Measurements from ENCODE around the gene FCRL5. TPM values are rescaled to one million over a fixed set of nuclear protein-coding genes. Genes with fewer than 3 reads are reported as not detected.

FCRL5 gene
- total RNA-seq, 2 experiments from 2014 or later, result 44.8 to 73.5 TPM

DNA sequence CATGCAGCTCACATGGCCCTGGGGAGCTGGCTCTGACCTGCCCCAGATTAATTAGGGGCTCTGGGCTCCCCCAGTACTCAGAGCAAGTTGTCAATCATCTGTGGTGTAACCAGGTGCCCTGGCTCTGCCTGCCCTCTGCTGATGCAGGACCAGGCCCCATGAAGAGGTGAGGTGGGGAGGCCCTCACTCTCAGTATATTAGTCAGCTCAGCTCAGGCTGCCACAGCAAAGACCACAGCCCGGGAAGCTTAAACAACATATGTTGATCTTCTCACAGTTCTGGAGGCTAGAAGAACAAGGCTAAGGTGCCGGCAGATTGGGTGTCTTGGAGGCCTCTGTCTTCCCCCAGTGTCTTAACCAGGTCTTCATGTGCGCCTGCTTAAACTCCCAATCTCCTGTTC lies 66.5 kb downstream of the FCRL5 start:
- CTCF ChIA-PET (ENCODE audit: unreplicated experiment), result no interaction called here
- no peaks in the 10 kb centered on the region for H3K79me2 ChIP-seq (ENCODE audit: insufficient read depth, low read depth, low read length)
- intact Hi-C loops (cut with micrococcal nuclease; ENCODE audit: unreplicated experiment), result no loop called here

DNA sequence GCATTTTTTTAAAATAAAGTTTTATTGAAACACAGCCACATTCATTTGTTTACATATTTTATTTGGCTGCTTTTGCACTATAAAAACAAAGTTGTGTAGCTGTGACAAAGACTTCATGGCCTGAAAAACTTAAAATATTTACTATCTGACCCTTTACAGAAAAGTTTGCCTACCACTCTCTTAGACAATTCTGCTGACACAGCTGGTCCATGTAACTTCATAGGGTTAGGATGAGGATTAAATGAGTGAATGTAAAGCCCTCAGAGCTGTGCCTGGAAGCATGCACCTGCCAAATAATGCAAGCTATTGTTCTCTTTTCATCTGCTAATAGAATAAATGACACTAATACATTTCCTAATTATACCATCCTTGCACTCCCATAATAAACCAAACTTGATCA lies 67.7 kb downstream of the FCRL5 start:
- no peak overlapping the region for H3K4me3 ChIP-seq (ENCODE audit: low read depth, low read length, poor library complexity, severe bottlenecking)
- no peak overlapping the region for H3K4me2 ChIP-seq (ENCODE audit: low read length)
- H3K79me2 ChIP-seq (ENCODE audit: insufficient read depth, low read depth, low read length), result no peaks in the 10 kb centered on the region
- H3K9me3 ChIP-seq (ENCODE audit: low read length), result no peaks in the 10 kb centered on the region
- no peak overlapping the region for H2AFZ ChIP-seq (ENCODE audit: low read length)
- no peak overlapping the region for H3K27ac ChIP-seq (ENCODE audit: low read depth, low read length, poor library complexity, severe bottlenecking)
- POLR2A ChIA-PET, result interaction anchor here (0.7 to 1.6 kb wide), 2 partner anchors 35 to 196 kb away, joined by 3 to 5 read pairs; no protein-coding TSS in a partner anchor
- no peaks in the 10 kb centered on the region for H3K9me2 ChIP-seq (ENCODE audit: insufficient read depth, low read length)
- TF ChIP-seq, protein P1, sequence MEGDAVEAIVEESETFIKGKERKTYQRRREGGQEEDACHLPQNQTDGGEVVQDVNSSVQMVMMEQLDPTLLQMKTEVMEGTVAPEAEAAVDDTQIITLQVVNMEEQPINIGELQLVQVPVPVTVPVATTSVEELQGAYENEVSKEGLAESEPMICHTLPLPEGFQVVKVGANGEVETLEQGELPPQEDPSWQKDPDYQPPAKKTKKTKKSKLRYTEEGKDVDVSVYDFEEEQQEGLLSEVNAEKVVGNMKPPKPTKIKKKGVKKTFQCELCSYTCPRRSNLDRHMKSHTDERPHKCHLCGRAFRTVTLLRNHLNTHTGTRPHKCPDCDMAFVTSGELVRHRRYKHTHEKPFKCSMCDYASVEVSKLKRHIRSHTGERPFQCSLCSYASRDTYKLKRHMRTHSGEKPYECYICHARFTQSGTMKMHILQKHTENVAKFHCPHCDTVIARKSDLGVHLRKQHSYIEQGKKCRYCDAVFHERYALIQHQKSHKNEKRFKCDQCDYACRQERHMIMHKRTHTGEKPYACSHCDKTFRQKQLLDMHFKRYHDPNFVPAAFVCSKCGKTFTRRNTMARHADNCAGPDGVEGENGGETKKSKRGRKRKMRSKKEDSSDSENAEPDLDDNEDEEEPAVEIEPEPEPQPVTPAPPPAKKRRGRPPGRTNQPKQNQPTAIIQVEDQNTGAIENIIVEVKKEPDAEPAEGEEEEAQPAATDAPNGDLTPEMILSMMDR (conservative IDR thresholded peaks at IDR 0.05; ENCODE audit: low read length), result no peak
- no peak for TF ChIP-seq EZH2phosphoT487 (IDR thresholded peaks at IDR 0.05; ENCODE audit: borderline replicate concordance, low read depth, low read length)
- no peaks in the 10 kb centered on the region for H3K4me1 ChIP-seq (ENCODE audit: insufficient read depth, low read length, poor library complexity, severe bottlenecking)
- no peaks in the 10 kb centered on the region for H3K36me3 ChIP-seq (ENCODE audit: insufficient read depth, low read length)
- intact Hi-C loops (cut with micrococcal nuclease; ENCODE audit: unreplicated experiment), result no loop called here
- BruUV-seq (replicated peaks), result no TSS peak
- DNase-seq (ENCODE audit: low spot score), result no peak
- CTCF ChIA-PET (ENCODE audit: unreplicated experiment), result no interaction called here
- no peaks in the 10 kb centered on the region for H4K20me1 ChIP-seq (ENCODE audit: insufficient read depth, low read length)

More for the DNA sequence above, 66.5 kb downstream of the FCRL5 start:
- no peak overlapping the region for H2AFZ ChIP-seq (ENCODE audit: low read length)
- no peaks in the 10 kb centered on the region for H4K20me1 ChIP-seq (ENCODE audit: insufficient read depth, low read length)
- POLR2A ChIA-PET, result no interaction called here
- H3K4me3 ChIP-seq (ENCODE audit: low read depth, low read length, poor library complexity, severe bottlenecking), result no peak overlapping the region
- H3K4me1 ChIP-seq (ENCODE audit: insufficient read depth, low read length, poor library complexity, severe bottlenecking), result no peaks in the 10 kb centered on the region
- H3K36me3 ChIP-seq (ENCODE audit: insufficient read depth, low read length), result no peaks in the 10 kb centered on the region
- no peak overlapping the region for H3K27ac ChIP-seq (ENCODE audit: low read depth, low read length, poor library complexity, severe bottlenecking)
- no peak for TF ChIP-seq EZH2phosphoT487 (IDR thresholded peaks at IDR 0.05; ENCODE audit: borderline replicate concordance, low read depth, low read length)
- TF ChIP-seq, protein P1 (conservative IDR thresholded peaks at IDR 0.05; ENCODE audit: low read length), result no peak
- H3K9me2 ChIP-seq (ENCODE audit: insufficient read depth, low read length), result no peaks in the 10 kb centered on the region
- no peaks in the 10 kb centered on the region for H3K9me3 ChIP-seq (ENCODE audit: low read length)
- no peak for DNase-seq (ENCODE audit: low spot score)
- no TSS peak for BruUV-seq (replicated peaks)
- H3K4me2 ChIP-seq (ENCODE audit: low read length), result no peak overlapping the region

DNA sequence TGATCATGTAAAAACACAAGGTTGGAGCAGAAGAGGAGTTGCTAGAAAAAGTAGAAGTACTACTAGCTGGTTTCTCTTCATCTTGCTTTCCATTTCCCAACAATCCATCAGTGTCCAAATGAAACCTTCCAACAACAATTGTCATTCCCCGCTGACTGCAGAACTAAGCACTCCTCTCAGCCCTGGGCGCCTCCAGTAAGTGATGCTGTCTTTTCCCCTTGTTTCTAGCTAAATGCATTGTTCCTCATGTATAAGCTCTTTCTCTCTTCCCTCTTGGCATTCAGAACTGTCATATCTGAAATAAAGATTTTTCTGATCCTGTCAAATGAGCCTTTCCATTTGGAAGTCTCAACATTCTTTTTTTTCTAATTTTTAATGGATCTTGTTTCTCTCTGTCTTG lies 68.7 kb downstream of the FCRL5 start:
- H3K4me1 ChIP-seq (ENCODE audit: insufficient read depth, low read length, poor library complexity, severe bottlenecking), result no peaks in the 10 kb centered on the region
- ChIA-PET POLR2A (interaction anchor here (0.7 to 1.6 kb wide), 2 partner anchors 35 to 630 kb away, joined by 3 to 5 read pairs; no protein-coding TSS in a partner anchor), CTCF (ENCODE audit: unreplicated experiment) (interaction anchor here (0.5 to 0.6 kb wide), 2 partner anchors 215 to 380 kb away, joined by 3 to 6 read pairs; no protein-coding TSS in a partner anchor)
- H3K9me2 ChIP-seq (ENCODE audit: insufficient read depth, low read length), result no peaks in the 10 kb centered on the region
- intact Hi-C loops (cut with micrococcal nuclease; ENCODE audit: unreplicated experiment), result no loop called here
- no peak overlapping the region for H3K27ac ChIP-seq (ENCODE audit: low read depth, low read length, poor library complexity, severe bottlenecking)
- BruUV-seq (replicated peaks), result no TSS peak
- H3K36me3 ChIP-seq (ENCODE audit: insufficient read depth, low read length), result no peaks in the 10 kb centered on the region; the same call in 1 of the 2 replicates
- no peak overlapping the region for H3K4me2 ChIP-seq (ENCODE audit: low read length)
- no peaks in the 10 kb centered on the region for H3K79me2 ChIP-seq (ENCODE audit: insufficient read depth, low read depth, low read length)
- no peak overlapping the region for H2AFZ ChIP-seq (ENCODE audit: low read length)
- H3K4me3 ChIP-seq (ENCODE audit: low read depth, low read length, poor library complexity, severe bottlenecking), result no peak overlapping the region
- H3K9me3 ChIP-seq (ENCODE audit: low read length), result no peaks in the 10 kb centered on the region
- no peak for DNase-seq (ENCODE audit: low spot score)
- H4K20me1 ChIP-seq (ENCODE audit: insufficient read depth, low read length), result no peaks in the 10 kb centered on the region
- TF ChIP-seq EZH2phosphoT487 (IDR thresholded peaks at IDR 0.05; ENCODE audit: borderline replicate concordance, low read depth, low read length), result no peak
- TF ChIP-seq, protein P1 (conservative IDR thresholded peaks at IDR 0.05; ENCODE audit: low read length), result no peak

Data from OCI-LY7 (cell line).